Stimulated activated CD8-positive, alpha-beta memory T cell treated with anti-CD3 and anti-CD28 coated beads, Interleukin-7, amount 100 ng/mL, for 1 hour (primary cell): ENCODE data around the gene SLIT3.

Experiments used
- DNase-seq, 2 donors: peaks; one replicate each; pipeline ENCODE4 v3.0.0-alpha.2; 2020; ENCODE audit warnings: low read depth in 2 of 2

Gene SLIT3

GRCh38 chr5:169174923-169175322, 126.0 kb downstream of the SLIT3 start:
- no peak for DNase-seq

GRCh38 chr5:169173372-169173771, 127.6 kb downstream of the SLIT3 start:
- DNase-seq: no peak

GRCh38 chr5:169171515-169171914, 129.4 kb downstream of the SLIT3 start:
- DNase-seq: no peak

DNA sequence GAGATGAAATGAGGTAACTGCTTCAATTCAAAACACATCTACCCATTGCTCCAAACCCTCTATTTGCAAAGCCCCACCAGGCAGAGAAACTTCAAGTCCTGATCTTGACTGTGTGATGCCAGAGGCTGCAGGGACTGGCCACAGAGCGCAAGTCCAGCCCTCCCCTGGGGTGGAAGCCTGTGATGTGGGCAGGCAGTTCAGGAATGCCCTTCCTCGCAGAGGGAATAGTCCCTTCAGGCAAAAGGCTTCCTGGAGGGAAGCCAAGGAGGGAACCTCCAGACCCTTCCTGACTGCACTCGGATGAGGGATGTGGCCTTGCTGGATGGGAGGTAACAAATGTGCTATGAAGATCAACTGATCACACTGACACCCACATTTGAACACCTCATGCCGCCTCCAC, 131.2 kb downstream of the SLIT3 start:
- DNase-seq: no peak

- DNase-seq: no peak
Measured at GRCh38 chr5:169168280-169168679, 132.7 kb downstream of the SLIT3 start.

GRCh38 chr5:169166078-169166477, 134.9 kb downstream of the SLIT3 start:
- DNase-seq: no peak

DNA sequence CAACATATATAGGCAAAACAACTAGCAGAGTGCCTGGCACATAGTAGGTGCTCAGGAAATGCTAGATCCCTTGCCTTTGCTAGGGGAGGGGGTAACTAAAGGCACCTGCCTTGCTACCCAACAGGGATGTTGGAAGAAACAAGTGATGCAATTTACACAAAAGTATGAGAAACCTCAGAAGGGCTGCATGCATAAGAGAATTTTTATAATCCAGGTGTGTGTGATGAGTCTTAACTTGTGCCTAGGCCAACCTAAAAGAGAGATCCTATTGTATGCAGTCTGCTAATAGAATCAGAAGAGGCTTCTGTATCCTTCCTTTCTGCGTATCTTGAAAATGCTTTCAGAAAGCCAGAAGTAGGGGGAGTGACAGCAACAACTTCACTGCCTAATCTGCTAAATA, 135.9 kb downstream of the SLIT3 start:
- no peak for DNase-seq

DNA sequence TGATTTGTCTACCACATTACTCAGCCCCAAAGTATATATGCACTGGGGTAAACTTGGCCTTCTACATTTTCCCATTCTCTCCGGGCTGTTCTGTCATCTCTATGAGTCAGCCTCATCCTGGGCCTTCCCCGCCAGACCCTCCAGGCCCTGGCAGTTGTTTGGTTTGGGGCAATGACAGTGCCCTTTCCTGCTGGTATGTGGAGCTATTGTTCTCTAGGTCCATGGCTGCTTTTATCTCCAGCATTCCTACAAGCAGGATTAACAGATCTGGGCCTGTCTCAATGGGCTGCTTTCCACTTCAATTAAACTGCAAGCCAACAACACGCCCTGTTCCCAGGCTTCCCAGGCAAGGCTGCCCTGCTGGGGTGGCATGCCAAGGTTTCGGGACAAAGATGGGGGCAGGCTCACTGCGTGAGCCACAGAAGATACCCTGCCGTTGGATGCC, 136.4 kb downstream of the SLIT3 start:
- no peak for DNase-seq

- DNase-seq: no peak
Measured at GRCh38 chr5:169162407-169162806, 138.5 kb downstream of the SLIT3 start.

GRCh38 chr5:169161022-169161680, 139.8 kb downstream of the SLIT3 start:
- DNase-seq: no peak

DNA sequence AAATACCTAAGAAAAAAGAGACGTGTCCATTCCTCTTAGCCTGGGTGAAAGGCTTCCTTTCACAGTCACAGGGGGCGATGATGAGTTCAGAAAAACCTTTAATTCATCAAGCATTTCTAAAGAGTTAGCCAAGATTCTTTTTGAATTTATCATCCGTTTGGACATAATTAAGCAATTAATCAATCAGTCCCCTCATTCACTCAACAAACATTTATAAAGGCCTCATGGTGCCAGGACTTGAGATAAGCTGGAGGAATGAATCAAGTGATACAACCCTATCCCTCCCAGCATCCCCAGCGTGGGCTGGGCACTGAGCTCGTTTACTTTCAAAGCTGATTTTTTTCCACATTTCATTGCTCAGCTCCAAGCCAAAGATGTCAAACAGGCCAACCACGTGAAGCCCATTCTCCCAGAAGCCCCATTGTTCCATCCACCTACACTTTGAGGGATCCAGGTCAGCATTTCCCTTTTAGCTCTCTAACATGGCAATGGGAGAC, 140.5 kb downstream of the SLIT3 start:
- no peak for DNase-seq

DNA sequence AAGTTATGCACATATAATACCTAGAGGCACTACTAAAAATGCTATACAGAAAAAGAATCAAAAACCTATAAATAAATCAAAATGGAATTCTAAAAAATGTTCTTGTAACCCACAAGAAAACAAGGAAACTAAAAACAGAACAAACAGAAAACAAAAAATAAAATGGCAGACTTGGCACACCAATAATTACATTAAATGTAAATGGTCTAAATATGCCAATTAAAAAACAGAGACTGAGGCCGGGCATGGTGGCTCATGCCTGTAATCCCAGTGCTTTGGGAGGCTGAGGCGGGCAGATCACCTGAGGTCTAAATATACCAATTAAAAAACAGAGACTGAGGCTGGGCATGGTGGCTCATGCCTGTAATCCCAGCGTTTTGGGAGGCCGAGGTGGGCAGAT, 142.2 kb downstream of the SLIT3 start:
- DNase-seq: no peak

GRCh38 chr5:169157064-169157463, 143.9 kb downstream of the SLIT3 start:
- no peak for DNase-seq

DNA sequence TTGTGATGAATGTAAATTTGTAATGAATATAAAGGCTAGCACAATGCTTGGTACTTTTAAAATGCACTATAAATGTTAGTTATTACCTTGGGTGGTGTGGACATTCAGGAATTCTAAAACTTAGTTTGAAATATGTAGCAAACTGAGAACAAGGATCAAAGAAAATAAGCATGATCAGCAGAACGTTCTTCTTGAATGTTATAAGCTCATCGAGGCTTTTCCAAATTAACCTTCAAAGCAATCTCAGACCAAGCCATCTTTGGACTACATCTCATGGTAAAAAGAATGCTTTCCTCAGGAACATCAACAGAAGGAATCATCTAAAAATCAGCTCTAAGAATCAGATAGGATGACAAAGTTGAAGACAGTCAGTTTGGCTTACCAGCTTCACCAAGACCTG, 146.3 kb downstream of the SLIT3 start:
- no peak for DNase-seq

DNA sequence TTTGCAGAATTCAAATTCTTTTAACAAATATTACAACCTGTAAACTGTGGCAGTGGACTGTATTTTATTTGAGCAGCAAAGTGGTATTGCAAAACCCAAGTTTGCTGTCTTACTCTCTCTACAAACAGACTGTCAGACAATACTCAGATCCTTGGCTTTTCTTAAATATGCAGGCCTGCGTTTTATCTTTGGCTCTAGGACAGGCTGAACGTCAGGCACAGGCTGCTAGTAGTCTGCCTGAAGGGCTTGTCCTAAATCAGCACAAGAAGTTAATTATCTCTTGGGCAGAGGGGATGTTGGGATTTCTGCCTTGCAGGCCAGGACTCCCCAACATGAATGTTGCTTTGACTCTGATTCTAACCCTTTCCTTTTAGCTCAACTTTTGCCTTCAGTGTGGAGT, 147.5 kb downstream of the SLIT3 start:
- DNase-seq: no peak

DNA sequence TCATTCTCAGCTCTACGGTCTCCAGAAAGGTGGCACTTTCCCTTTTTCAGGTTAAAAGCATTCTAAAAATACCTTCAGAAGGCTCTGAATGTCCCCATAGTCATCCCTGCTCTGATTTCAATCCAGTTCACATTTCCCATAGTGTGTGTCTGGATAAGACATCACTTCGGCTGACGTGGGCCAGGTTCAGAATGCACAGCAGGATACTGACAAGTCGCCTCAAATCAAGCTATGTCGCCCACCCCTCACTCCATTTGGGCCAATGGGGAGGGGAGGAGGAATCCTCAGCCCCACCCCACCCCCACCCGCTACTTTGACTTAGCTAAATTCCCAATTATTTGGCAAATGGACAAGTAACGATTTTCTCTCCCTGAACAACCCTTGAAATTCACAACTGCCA, 148.0 kb downstream of the SLIT3 start:
- no peak for DNase-seq

DNA sequence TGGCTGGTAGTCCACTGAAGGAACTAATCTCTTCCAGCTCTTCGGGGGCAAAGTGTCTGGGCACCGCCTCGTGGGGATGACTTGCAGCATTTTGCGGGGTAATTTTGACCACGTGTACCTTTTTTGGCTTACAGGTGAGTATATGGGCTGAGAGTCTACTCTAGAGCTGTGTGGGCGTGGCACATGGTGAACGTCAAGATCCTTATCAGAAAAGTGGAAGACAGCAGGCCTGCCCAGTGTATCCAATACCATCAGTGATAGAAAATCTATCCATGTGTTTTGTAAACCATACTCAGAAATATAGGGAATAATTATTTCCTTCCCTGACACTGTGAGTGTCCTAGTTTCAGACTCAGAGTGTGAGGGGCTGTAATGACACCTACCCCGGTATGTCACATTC, 148.5 kb downstream of the SLIT3 start:
- no peak for DNase-seq

DNA sequence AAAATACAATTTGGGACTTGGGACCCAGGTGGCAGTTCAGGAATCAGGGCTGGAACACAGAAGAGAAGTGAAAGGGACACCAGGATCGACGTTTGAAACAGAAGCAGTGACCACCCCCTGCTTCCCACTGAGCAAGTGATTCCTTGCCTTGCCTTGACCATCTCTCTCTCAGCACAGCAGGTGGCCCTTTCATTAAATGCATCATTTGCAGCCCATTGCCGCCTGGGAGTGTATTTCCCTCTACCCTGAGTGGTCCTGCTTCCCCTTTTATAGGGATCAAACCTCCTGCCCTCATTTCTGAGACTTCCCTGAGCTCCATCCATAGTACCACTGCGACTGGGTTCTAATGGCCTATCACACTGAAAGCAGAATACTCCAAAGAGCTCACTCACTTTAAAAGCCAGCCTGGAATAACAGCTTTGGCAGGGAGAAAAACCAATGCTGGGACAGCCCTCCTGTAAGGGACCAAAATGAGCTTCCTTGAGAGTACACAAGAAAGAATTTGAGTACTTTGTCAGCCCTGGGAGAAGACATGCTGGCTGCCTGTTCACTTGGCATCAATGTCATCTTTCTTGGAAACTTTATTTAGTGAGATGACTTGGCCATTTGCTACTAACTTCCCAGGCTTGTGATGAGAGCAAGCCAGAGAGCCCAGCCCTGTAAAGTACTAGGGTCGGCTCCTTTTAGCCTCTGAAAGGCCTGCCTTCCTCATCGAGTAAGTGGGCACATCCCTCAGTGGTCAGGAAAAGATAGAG, 149.7 kb downstream of the SLIT3 start:
- no peak for DNase-seq

DNA sequence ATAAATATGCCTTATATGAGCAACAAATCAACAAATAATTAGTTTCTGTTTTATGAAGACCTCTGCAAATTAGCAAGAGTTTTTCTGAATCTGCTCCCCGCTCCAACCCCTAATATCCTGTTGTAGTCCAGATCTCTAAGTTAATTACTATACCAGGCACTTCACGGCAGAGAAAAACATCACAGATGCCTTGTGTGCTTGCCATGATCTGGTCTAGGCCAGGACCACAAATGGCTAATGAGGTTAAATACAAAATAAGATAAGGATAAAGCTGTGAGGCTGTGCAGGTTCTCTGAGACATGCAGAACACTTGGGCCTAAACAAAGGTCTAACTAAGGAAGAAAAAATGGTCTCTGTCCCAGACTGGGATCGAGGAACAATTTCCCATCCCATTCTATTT, 150.8 kb downstream of the SLIT3 start:
- DNase-seq: no peak

GRCh38 chr5:169149317-169149716, 151.6 kb downstream of the SLIT3 start:
- no peak for DNase-seq

- DNase-seq: no peak
Measured at GRCh38 chr5:169148138-169148740, 152.7 kb downstream of the SLIT3 start.

DNA sequence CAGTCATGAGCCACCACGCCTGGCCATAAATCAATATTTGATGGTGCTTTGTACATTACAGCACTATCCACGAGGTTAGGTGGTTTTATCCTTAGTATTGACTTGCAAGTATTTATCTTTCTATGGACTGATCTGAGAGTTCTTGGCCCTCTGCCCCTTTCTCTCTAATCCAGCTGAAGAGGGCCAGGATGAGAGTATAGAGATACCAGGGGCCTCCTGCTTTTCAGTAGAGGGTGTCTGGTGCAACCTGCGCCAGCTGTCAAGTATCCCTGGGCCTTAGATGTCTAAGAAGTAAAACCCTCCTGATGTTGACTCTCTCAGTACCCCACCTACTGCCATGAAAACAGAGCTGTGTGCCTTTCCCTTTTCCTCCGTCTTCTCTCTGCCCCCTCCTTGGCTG, 153.4 kb downstream of the SLIT3 start:
- no peak for DNase-seq

GRCh38 chr5:169146158-169146557, 154.8 kb downstream of the SLIT3 start:
- no peak for DNase-seq
